GM23338 (cell line): ENCODE data around the gene ABRAXAS1. TPM values are rescaled to one million over a fixed set of nuclear protein-coding genes. Genes with fewer than 3 reads are reported as not detected.

Experiments used
- ATAC-seq: fragments of 200-7000 bp; cut with Tn5 transposase; 3 replicates; pipeline ENCODE4 v1.9.1; 2020
- DNase-seq: peaks from one replicate; pipeline ENCODE4 v3.0.0-alpha.2; 2015; ENCODE audit warnings: low spot score
- H2AFZ ChIP-seq: fragments of 200-600 bp; sonication (generic); 2 replicates; pipeline ENCODE4 v1.8.0; 2016; ENCODE audit warnings: antibody characterized with exemption, mild to moderate bottlenecking, moderate library complexity
- H3F3A ChIP-seq: fragments of 200-600 bp; sonication (generic); replicated peaks from 2 replicates; pipeline ENCODE4 v1.8.0; 2017; ENCODE audit warnings: antibody characterized with exemption, mixed run types, low read depth
- H3K27ac ChIP-seq: fragments of 200-600 bp; sonication (generic); 2 replicates; pipeline ENCODE4 v1.6.1; 2016; ENCODE audit warnings: low read depth
- H3K27me3 ChIP-seq: fragments of 200-600 bp; sonication (generic); 2 replicates; pipeline ENCODE4 v1.8.0; 2016; ENCODE audit warnings: mild to moderate bottlenecking, mixed run types, moderate library complexity; ENCODE audit not compliant: insufficient read depth
- H3K36me3 ChIP-seq: fragments of 200-600 bp; sonication (generic); 2 replicates; pipeline ENCODE4 v1.8.0; 2016; ENCODE audit warnings: mild to moderate bottlenecking; ENCODE audit not compliant: insufficient read depth
- H3K4me1 ChIP-seq: fragments of 200-600 bp; sonication (generic); 2 replicates; pipeline ENCODE4 v1.8.0; 2016; ENCODE audit warnings: mild to moderate bottlenecking, moderate library complexity; ENCODE audit not compliant: insufficient read depth
- H3K4me2 ChIP-seq: fragments of 200-600 bp; sonication (generic); 2 replicates; pipeline ENCODE4 v1.7.1; 2017; ENCODE audit warnings: mixed run types
- H3K4me3 ChIP-seq: fragments of 200-600 bp; sonication (generic); 2 replicates; pipeline ENCODE4 v1.6.1; 2016; ENCODE audit warnings: mixed run types
- H3K79me2 ChIP-seq: fragments of 200-600 bp; sonication (generic); replicated peaks from 2 replicates; pipeline ENCODE4 v1.8.0; 2017; ENCODE audit warnings: mild to moderate bottlenecking; ENCODE audit not compliant: insufficient read depth
- H3K9me2 ChIP-seq: fragments of 200-600 bp; sonication (generic); 2 replicates; pipeline ENCODE4 v1.8.0; 2017; ENCODE audit not compliant: insufficient read depth
- H4K20me1 ChIP-seq: fragments of 200-600 bp; sonication (generic); replicated peaks from 2 replicates; pipeline ENCODE4 v1.8.0; 2017; ENCODE audit warnings: mild to moderate bottlenecking; ENCODE audit not compliant: insufficient read depth
- H3K27ac Mint-ChIP-seq: 2 replicates; pipeline ENCODE4 v1.8.0; 2020; ENCODE audit warnings: inconsistent platforms, mild to moderate bottlenecking, moderate library complexity, mixed read lengths
- H3K27me3 Mint-ChIP-seq: 3 replicates; pipeline ENCODE4 v1.8.0; 2022; ENCODE audit warnings: low read depth, mild to moderate bottlenecking, moderate library complexity, mixed read lengths, inconsistent platforms; ENCODE audit not compliant: insufficient read depth, poor library complexity
- H3K36me3 Mint-ChIP-seq: 3 replicates; pipeline ENCODE4 v1.8.0; 2021; ENCODE audit warnings: low read depth, mild to moderate bottlenecking, inconsistent platforms, moderate library complexity, mixed read lengths
- H3K4me1 Mint-ChIP-seq: 3 replicates; pipeline ENCODE4 v1.8.0; 2020; ENCODE audit warnings: mild to moderate bottlenecking, inconsistent platforms, mixed read lengths
- H3K4me3 Mint-ChIP-seq: 3 replicates; pipeline ENCODE4 v1.8.0; 2021; ENCODE audit warnings: moderate library complexity, mild to moderate bottlenecking, inconsistent platforms, mixed read lengths
- H3K9me3 Mint-ChIP-seq: 3 replicates; pipeline ENCODE4 v1.8.0; 2020; ENCODE audit warnings: moderate library complexity, mild to moderate bottlenecking, inconsistent platforms, mixed read lengths
- EZH2 ChIP-seq: fragments of 200-600 bp; sonication (generic); IDR thresholded peaks from one replicate; pipeline ENCODE4 v1.8.0; 2017; ENCODE audit warnings: antibody characterized with exemption, mild to moderate bottlenecking, low read depth; ENCODE audit not compliant: unreplicated experiment
- EZH2phosphoT487 ChIP-seq: fragments of 200-600 bp; sonication (generic); IDR thresholded peaks from one replicate; pipeline ENCODE4 v1.8.1; 2018; ENCODE audit warnings: antibody characterized with exemption; ENCODE audit not compliant: unreplicated experiment
- NANOG ChIP-seq: IDR thresholded peaks from 2 replicates; pipeline ENCODE4 v1.6.1; 2016; ENCODE audit warnings: antibody characterized with exemption, borderline replicate concordance
- POLR2AphosphoS5 ChIP-seq: IDR thresholded peaks from 2 replicates; pipeline ENCODE4 v1.6.1; 2016; ENCODE audit warnings: antibody characterized with exemption, low read depth
- STAT1 ChIP-seq: IDR thresholded peaks from one replicate; pipeline ENCODE4 v1.6.1; 2016; ENCODE audit warnings: antibody characterized with exemption; ENCODE audit not compliant: unreplicated experiment
- ZNF114 ChIP-seq: fragments of 250-450 bp; sonication (Bioruptor Pico); IDR thresholded peaks from 2 replicates; pipeline ENCODE4 v1.5.0; 2020; ENCODE audit warnings: mild to moderate bottlenecking, moderate library complexity
- ZNF331 ChIP-seq: fragments of 250-450 bp; sonication (Bioruptor Pico); IDR thresholded peaks from 2 replicates; pipeline ENCODE4 v1.5.0; 2020; ENCODE audit warnings: low read depth, mild to moderate bottlenecking, moderate library complexity
- long read RNA-seq: library from polyadenylated mRNA; unstranded; transcript quantifications from one replicate; pipeline ENCODE4 v2.0.0, GENCODE V29; 2020; ENCODE audit not compliant: unreplicated experiment
- polyA plus RNA-seq: library from polyadenylated mRNA; unstranded; fragments of >200 nt; fragmentation: Nextera tagmentation; extraction: Ambion mirVana; gene quantifications from 2 replicates; pipeline ENCODE4 v1.2.1, GENCODE V29; 2016
- total RNA-seq: library from RNA; depleted of rRNA; stranded (reverse); fragments of >200 nt; shearing (Covaris generic); gene quantifications from 2 replicates; pipeline ENCODE4 v1.2.3, GENCODE V29; 2014; rRNA removed

The ABRAXAS1 gene
- total RNA-seq = 25.2 and 26.8 TPM in 2 replicates
- 5.7 and 8.0 TPM in 2 replicates for polyA plus RNA-seq
- long read RNA-seq, full-length matches to known transcripts = 23 of 34 reads
- long read RNA-seq, partial matches to known transcripts = 1 of 34 reads
- long read RNA-seq, other reads (novel, unspliced or antisense) = 10 of 34 reads

GRCh38 chr4:83484500-83485461, at the start of gene ABRAXAS1:
TSS of gene ABRAXAS1 (minus strand) at chr4:83485100. CDS start at chr4:83485072, 28 bp downstream.
- H3K4me1 Mint-ChIP-seq = peaks cover 2% of the 10 kb centered on the region; the same call in 1 of the 3 replicates
- no peaks in the 10 kb centered on the region for H3F3A ChIP-seq
- peak within 1 kb of the TSS; percentile 92 for H3K27ac Mint-ChIP-seq
- ATAC-seq (peak; percentile 94), DNase-seq (peak; percentile 98)
- peak within 1 kb of the TSS; percentile 33; the same call in 1 of the 2 replicates for H3K27ac ChIP-seq
- H3K79me2 ChIP-seq = no peaks in the 10 kb centered on the region
- peaks cover 10% of the 10 kb centered on the region for H3K36me3 Mint-ChIP-seq
- H2AFZ ChIP-seq = peak within 1 kb of the TSS; percentile 99
- peaks cover 4% of the 10 kb centered on the region for H3K4me1 ChIP-seq
- H3K9me2 ChIP-seq = no peaks in the 10 kb centered on the region
- peaks cover 9% of the 10 kb centered on the region for H3K27me3 ChIP-seq
- no peaks in the 10 kb centered on the region for H3K9me3 Mint-ChIP-seq
- peak within 1 kb of the TSS; percentile 95 for H3K4me3 Mint-ChIP-seq
- H3K36me3 ChIP-seq = peaks cover 5% of the 10 kb centered on the region; the same call in 1 of the 2 replicates
- H3K27me3 Mint-ChIP-seq = peaks cover 4% of the 10 kb centered on the region
- H3K4me2 ChIP-seq = peak within 1 kb of the TSS; percentile 92
- TF ChIP-seq POLR2AphosphoS5 (peak; percentile 92), STAT1 (no peak)
- peak within 1 kb of the TSS; percentile 84 for H3K4me3 ChIP-seq
- H4K20me1 ChIP-seq = no peaks in the 10 kb centered on the region

GRCh38 chr4:83527671-83528070, 42.8 kb upstream of the ABRAXAS1 start:
- no peak overlapping the region for H3K4me3 Mint-ChIP-seq
- H3K27ac Mint-ChIP-seq = no peak overlapping the region
- DNase-seq = no peak
- Histone ChIP-seq H3K79me2 (no peaks in the 10 kb centered on the region), H2AFZ (no peak overlapping the region), H3K9me2 (no peaks in the 10 kb centered on the region; the same call in 1 of the 2 replicates), H3K4me2 (no peak overlapping the region), H3K27ac (no peak overlapping the region), H3K27me3 (peaks cover 3% of the 10 kb centered on the region; the same call in 1 of the 2 replicates), H3K36me3 (no peaks in the 10 kb centered on the region), H3K4me3 (no peak overlapping the region), H4K20me1 (no peaks in the 10 kb centered on the region), H3K4me1 (no peaks in the 10 kb centered on the region), H3F3A (no peaks in the 10 kb centered on the region)
- H3K36me3 Mint-ChIP-seq = peaks cover 3% of the 10 kb centered on the region; the same call in 1 of the 3 replicates
- TF ChIP-seq POLR2AphosphoS5 (no peak), ZNF331 (CRISPR knock-in tag) (no peak), NANOG (no peak), ZNF114 (no peak), EZH2 (no peak)
- peaks cover 13% of the 10 kb centered on the region; the same call in 2 of the 3 replicates for H3K9me3 Mint-ChIP-seq
- H3K4me1 Mint-ChIP-seq = no peaks in the 10 kb centered on the region
- ATAC-seq = no peak
- no peaks in the 10 kb centered on the region for H3K27me3 Mint-ChIP-seq

- H2AFZ ChIP-seq = no peak overlapping the region
- H3K9me2 ChIP-seq = no peaks in the 10 kb centered on the region; the same call in 1 of the 2 replicates
- no peak overlapping the region; the same call in 1 of the 2 replicates for H3K27ac ChIP-seq
- no peaks in the 10 kb centered on the region for H3K27me3 ChIP-seq
- no peaks in the 10 kb centered on the region for H4K20me1 ChIP-seq
- H3K36me3 Mint-ChIP-seq = peaks cover 3% of the 10 kb centered on the region; the same call in 1 of the 3 replicates
- H3K4me3 ChIP-seq = no peak overlapping the region
- ATAC-seq = no peak
- H3K4me1 ChIP-seq = no peaks in the 10 kb centered on the region
- H3F3A ChIP-seq = no peaks in the 10 kb centered on the region
- DNase-seq = no peak
- TF ChIP-seq ZNF114 (no peak), EZH2phosphoT487 (no peak), ZNF331 (CRISPR knock-in tag) (no peak), STAT1 (no peak), NANOG (no peak)
- H3K27me3 Mint-ChIP-seq = no peaks in the 10 kb centered on the region
- no peak overlapping the region for H3K4me3 Mint-ChIP-seq
- no peak overlapping the region for H3K4me2 ChIP-seq
- H3K36me3 ChIP-seq = no peaks in the 10 kb centered on the region
- H3K79me2 ChIP-seq = no peaks in the 10 kb centered on the region
- H3K9me3 Mint-ChIP-seq = peaks cover 13% of the 10 kb centered on the region; the same call in 2 of the 3 replicates
- no peaks in the 10 kb centered on the region; the same call in 2 of the 3 replicates for H3K4me1 Mint-ChIP-seq
- H3K27ac Mint-ChIP-seq = no peak overlapping the region
Observed at GRCh38 chr4:83522239-83522638, 37.3 kb upstream of the ABRAXAS1 start.
